CD4-positive, alpha-beta T cell treated with Interferon gamma for 1 hour (primary cell): ENCODE data around the gene C2orf92.
"Not testable (repeated sequence)": the region's sequence is repeated elsewhere in the genome, so short reads cannot be mapped to it uniquely, and the experiment has no call there.

Experiments used
- DNase-seq: peaks from one replicate; pipeline ENCODE4 v3.0.0-alpha.2; 2020

C2orf92 gene

DNA sequence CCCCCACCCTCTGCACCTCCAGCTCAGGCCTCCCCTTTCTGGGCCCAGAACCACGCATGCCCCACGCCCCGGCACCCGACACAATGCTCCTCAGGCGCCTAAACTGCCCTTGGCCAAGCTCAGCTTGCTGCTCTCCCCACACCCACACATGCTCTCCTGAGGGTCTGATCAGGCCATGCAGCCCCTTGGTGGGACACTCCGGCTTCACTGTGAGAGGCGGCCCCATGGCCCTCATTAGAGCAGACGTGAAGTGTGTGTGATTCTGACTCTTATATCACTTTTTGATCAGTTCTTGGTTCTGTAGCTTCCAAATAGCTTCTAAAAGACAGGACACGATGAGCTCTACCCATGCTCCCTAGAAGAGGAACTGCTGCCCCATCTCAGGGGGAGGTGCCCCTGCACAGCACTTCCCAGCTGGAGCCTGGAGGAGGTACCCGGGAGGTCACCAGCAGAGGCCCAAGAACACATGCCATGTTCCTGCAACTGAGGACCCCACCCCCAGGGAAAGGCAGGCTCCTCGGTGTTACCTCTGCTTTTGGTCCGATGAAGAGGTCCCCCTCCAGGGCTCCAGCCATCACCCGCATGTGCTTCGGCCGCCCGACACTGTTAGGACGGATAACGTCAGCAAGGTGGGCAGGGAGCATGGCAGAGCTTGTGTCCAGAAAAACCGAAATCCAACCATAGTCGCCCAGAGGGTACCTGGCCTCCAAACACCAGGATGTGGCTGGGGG is 9.3 kb upstream of the C2orf92 start:
- no peak for DNase-seq

DNA sequence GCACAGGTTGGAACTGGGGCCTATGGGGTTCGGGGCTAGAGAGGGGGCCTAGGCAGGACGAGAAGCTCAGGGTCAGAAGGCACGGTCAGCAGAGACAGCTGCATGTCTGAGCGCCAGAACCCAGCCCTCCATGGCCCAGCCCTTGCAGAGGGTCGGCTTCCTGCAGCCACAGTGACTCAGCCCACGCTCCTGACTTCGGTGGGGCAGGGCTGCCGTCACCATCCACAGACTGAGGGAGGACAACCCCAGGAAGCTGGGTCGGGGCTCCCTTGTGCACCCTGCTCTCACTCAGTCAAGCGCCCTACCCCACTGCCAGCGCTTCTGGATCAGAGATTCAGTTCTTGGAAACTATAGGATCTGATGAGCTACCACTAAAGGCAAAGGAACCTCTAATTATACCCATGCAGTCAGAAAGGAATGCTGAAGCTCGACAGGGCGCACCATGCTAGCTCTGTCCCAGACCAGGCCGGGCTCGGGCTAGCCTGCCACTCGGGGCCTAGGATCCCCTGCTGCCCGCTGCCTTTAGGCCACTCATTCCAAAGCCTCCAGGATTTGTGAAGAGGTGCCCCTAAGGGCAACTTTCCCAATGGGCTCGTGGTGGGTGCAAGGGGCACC is 8.6 kb upstream of the C2orf92 start:
- no peak for DNase-seq

DNA sequence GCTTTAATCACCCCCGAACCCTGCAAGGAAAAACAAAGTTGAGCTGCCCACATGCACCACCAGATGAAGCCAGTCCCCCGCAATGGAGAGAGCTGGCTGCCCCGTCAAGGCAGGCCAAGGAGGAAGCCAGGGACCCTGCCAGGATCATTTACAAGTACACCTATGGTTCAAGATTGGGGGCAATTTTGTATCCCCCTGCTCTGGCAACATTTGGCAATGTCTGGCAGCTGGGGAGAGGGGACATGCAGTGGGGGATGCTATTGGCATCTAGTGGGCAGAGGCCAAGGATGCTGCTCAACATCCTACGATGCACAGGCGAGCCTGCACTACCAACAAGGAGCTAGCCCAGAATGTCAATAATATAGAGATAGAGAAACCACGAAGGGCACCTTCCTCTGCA is 7.6 kb upstream of the C2orf92 start:
- no peak for DNase-seq

DNA sequence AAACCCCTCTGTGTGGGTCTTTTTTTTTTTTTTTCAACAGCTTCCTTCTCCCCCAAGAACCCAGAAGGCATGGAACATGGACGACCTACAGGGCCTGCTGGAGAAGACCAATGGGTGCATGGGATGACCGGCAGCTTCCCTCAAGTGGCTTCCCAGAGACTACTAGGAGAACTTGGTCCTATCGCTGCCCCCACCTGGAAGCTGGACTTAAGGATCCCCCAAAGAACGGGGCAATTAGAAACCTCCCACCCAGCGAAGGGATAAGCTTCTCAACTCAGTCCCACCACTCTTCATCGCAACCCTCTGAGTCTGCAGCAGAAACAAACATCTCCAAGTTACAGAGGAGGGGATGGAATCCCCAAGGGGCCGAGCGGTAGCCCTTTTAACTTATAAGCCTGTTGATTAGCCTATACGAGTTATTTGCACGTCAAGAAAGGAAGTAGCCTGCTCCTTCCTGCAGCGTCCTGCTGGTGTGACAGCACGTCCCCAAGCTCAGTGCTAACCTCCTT is 7.1 kb upstream of the C2orf92 start:
- no peak for DNase-seq

DNA sequence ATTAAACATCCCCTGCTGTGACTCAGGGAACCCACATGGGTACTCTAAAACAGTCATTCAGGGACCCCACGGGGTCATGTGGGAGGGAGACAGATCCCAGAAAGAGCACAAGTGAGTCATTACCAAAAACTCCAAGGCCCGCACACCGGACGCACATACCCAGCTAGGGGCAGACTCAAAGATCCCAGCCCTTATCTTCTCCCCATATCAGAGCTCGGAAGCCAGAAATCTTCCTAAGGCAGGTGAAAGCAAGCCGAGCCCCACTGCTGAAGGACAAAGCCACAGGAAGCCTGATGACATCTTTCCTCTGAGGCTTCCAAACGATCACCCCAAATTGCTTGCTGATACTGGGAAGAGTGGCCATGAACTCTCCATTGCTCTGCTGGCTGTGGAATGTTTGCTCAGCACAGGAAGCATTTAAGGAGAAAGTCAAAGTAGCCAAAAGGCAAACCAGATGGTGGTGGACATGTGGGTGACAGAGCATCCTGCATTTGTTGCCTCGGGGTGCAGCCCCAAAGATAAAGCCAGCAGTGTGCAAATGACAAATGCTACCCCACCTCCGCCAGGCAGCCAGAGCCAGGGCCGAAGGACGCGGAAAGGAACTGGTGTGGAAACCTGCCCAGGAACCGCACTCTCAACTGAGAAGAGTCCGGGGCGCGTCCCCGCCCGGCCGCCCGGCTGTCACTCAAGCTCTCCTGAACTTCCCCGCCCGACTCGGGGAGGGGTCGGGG is 6.5 kb upstream of the C2orf92 start:
- DNase-seq, result peak; percentile 67

DNA sequence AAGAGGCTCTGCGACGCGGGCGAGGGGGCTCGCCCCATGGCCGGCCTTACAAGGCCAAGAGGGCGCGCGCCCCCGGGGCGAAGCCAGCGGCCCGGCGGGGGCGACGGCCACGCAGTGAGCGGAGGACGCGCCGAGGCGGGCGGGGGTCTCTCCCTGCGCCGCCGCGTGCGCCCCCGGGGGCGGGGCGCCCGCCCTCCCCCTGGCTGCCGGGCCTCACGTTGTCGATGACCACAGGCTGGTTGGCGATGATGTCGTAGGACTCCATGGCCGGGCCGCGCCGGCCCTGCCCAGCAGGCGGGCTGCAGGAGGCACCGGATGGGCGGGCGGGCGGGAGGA is 5.9 kb upstream of the C2orf92 start:
- DNase-seq, result no peak

DNA sequence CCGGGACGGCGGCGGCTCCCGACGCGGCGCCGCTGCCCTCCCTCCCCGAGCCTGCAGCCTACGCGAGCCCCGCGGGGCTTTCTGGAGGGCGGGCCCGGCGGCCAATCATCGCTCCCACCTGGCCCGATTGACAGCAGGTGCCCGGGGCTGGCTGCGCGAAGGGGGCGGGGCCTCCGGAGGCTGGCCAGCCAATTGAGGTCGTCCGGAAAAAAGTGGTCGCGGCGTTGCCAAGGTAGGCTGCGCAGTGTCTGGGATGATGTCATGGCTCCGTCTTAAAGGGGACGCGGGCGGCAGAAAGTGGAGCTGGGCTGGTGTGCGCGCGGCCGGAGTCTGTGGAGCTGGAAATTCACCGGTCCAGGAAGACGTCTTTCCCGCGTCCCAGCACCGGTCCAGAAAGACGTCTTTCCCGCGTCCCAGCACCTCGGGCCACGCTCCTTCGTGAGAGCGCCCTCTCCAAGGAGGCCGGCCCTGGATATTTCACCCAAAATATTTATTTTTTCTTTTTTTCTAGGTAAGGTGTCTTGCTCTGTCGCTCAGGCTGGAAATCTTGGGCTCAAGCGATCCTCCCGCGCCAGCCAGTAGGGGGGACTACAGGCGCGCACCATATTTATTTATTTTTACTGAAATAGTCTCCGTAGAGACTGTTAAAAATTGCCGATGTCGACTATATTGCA is 5.4 kb upstream of the C2orf92 start, which contains the start of gene ACTR1B:
Gene ACTR1B (minus strand): TSS at position 83 of the 674 bp plus-strand sequence. CDS start 154 bp downstream, outside the sequence.
- DNase-seq, result peak; percentile 99

DNA sequence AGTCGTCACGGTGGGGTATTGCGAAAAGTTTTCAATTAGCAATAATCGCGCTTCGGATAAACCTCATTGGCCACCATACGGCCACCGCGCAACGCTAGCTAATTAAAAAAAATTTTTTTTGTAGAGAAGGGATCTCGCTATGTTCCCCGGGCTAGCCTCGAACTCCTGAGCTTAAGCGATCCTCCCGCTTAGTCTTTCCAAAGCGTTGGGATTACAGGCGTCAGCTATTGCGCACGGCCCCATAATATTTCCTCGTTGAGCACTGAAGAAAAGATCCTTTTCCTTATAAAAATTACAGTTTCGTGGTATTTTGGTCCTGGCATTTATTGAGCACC is 4.9 kb upstream of the C2orf92 start:
- DNase-seq, result no peak

DNA sequence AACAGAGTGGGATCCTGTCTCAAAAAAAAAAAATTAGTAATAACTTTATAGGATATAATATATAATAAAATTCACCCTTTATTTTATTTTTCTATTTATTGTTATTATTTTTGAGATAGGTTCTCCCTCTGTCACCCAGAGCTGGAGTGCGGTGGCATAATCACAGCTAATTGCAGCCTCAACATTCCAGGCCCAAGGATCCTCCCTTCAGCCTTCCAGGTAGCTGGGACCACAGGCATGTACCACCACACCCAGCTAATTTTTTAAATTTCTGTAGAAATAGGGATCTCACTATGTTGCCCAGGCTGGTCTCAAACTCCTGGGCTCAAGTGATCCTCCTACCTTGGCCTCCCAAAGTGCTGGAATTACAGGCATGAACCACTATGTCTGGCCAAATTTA is 958 bp downstream of the C2orf92 start:
- no peak for DNase-seq

DNA sequence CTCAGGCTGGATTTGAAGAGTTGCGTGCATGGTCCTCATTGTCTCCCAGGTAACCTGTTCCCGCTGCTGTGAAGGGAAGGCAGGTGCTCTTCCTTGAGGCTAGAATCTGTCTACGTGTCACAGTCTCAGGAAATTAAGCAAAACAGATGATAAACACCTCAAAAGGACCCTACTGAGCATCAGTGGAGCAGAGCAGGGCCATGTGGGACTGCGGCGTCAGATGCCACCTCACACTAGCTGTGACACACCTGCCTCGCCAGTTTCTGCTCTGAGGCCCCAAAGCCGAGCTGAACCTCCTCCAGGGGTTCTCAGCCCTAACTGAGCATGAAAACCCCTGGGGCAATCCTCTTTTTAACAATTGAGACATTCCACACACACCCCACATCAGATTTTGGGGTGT is 2.0 kb downstream of the C2orf92 start:
- no peak for DNase-seq

DNA sequence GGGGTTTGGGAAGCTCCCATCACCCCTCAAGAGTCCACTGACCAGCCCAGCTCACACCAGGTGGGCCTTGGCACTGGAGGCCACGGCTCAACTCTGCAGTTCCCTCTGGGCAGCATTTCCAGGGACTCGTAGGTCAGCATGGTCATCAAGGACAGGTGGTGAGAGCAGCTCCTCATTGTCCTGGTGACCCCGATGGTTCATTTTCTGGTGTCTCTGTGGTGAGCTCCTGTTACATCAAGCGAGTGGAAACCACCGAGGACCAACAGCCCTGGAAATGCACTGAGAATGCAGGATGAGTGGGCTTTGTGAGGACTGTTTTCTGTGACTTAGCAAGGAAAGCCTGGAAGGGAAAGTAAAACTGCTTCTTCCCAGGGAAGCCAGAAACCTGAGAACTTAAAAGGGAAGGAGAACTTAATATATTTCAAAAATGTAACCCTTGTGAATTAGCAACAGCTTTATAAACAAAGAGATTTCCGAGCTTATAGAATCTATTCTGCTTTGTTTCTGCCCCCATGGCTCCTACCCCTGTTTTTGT is 3.2 kb downstream of the C2orf92 start:
- DNase-seq, result not testable (repeated sequence)

DNA sequence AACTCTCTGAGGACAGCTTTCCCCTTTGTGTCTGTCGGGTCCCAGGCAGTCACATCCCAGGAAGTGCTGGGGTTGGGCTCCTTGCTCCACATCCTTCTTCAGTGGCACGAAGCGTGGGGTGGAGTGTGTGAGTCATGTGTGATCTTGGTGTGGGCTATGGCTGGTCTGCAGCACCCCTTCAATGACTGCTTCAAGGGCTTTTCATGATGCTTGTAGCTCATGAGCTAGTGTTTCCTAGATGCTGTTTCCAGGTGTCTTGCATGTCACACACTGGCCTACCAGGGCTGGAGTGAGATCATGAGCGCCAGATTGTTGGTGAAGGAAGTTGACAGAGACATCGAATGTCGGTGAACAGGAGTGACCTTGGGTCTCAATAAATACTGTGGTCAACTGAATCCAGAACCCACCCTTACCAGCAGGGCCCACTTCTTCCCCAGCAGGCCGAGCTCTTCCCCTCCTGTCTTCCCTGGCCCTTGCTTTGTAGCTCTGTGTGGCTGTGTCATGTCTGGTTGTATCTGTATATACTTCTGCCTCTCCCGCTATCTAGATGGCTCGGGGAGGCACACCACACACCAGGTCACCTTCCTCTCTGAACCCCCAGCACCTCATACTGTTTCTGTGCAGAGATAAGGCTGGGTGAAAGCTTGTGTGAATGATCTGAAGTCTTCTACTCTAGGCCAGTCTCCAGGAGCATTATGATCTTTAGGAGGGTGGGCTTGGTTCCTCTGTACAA is 3.8 kb downstream of the C2orf92 start:
- no peak for DNase-seq

DNA sequence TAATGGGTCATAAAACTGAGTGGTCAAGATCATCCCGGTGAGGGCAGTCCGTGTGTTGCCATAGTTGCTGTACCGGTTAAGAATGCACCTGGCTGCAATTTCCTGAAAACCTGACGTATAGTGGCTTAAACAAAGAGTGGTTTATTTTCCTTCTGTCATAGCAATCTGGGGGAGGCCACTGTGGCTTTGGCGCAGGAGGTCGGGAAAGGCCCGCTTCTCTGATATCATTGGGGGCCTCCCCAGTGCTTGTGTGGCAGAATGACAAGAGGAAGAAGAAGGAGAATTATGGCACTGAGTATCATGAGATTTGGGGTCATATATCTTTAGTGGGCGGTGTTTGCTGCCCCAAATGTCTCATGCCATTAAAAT is 4.4 kb downstream of the C2orf92 start:
- no peak for DNase-seq

DNA sequence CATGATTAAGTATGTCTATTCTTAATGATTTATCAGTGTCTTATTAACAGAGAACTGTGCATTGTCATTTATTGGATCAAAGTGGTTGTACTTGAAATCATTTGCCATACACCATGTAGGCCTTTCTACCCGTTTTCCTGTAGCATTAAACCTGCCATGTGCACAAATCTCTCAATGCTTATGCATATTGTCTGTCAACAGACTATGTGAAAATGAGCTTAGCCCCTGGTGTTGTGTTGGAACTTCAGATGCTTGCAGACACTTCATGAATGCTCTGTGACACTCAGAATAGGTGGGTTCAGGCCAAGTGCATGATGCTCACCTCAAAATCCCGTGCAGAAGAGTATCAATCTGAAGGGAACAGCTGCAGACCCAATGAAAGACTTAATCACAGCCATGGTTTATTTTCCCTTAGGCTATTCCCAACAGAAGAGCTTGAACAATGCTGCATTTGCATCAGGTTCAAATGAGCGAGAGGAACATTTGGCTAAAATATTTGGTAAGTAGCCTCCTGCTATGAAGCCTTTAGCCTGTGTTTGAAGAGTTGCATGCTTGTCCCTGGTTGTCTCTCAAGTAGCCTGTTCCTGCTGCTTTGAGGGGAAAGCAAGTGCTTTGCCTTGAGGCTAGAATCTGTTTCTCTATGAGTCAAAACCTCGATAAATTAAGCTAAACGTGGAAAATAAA is 6.1 kb downstream of the C2orf92 start:
- DNase-seq, result no peak

DNA sequence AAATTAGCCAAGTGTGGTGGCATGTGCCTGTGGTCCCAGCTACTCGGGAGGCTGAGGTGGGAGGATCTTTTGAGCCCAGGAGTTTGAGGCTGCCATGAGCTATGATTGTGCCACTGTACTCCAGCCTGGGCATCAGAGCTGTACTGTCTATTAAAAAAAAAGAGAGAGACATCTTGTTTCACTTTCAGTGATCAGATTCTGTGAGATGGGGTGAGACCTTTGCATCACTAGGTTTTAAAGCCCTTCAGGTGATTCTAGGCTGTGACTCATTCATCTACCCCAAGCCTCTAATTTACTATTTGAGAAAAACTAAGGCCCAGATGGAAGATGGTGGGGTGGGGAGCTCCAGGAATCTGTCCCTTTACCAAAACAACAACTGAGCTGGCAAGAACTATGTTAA is 7.1 kb downstream of the C2orf92 start:
- DNase-seq, result no peak

DNA sequence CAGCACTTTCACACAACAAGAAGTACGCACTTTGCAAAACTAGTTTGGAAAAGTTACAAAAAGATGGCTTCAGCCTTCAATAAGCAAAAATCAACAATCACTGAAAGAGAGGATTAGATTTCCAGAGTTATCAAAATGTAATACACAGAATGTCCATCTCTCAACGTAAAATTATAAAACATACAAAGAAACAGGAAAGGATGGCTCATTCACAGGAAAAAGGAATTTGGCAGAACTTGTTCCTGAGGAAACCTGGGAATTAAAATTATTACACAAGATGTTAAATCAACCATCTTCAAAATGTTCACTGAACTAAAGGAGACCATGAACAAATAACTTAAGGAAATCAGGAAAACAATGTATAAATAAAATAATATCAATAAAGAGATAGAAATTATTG is 8.0 kb downstream of the C2orf92 start:
- DNase-seq, result no peak

DNA sequence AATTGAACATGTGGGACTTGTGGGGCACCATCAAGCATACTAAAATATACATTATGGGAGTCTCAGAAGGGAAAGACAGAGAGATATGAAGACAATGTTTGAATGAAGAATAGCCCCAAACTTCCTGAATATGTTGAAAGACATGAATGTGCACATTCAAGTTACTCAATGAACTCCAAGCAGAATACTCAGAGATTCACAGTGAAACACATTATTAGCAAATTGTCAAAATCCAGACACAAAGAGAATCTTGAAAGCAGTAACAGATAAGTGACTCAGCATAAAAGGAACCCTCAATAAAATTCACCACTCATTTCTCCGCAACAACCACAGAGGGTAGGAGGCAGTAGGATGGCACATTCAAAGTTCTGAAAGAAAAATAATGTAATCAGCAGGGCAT is 8.8 kb downstream of the C2orf92 start:
- no peak for DNase-seq

DNA sequence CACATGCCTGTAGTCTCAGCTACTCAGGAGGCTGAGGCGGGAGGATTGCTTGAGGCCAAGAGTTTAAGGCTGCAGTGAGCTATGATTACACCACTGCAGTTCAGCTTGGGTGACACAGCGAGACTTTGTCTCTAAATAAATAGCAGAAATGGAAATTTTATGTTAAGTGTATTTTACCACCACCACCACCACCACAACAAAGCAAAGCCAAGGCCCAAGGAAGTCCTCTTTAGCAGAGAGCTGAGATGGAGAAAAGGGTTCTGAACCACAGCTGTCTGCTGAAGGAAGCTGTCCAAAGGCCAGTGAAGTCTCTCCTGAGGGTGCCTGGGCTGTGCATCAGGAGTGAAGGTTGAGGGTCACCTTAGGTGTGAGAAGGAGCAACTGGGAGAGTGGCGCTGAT is 17.7 kb downstream of the C2orf92 start:
- DNase-seq, result not testable (repeated sequence)

DNA sequence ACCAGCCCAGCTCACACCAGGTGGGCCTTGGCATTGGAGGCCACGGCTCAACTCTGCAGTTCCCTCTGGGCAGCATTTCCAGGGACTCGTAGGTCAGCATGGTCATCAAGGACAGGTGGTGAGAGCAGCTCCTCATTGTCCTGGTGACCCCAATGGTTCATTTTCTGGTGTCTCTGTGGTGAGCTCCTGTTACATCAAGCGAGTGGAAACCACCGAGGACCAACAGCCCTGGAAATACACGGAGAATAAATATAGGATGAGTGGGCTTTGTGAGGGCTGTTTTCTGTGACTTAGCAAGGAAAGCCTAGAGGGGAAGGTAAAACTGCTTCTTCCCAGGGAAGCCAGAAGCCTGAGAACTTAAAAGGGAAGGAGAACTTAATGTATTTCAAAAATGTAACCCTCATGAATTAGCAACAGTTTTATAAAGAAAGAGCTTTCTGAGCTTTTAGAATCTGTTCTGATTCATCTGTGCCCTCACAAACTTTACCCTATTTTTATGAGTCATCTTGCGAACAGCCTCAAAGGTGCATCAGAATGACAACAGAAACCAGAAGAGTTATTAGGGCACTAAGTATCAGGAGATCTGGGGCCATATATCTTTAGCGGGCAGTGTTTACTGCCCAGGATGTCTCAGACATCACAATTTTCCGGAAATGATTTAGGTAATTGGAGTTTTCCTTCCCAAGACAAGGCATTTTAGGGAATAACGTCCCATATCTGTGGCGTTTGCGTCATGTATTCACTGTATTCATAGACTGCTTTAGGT is 18.7 kb downstream of the C2orf92 start:
- DNase-seq, result no peak

DNA sequence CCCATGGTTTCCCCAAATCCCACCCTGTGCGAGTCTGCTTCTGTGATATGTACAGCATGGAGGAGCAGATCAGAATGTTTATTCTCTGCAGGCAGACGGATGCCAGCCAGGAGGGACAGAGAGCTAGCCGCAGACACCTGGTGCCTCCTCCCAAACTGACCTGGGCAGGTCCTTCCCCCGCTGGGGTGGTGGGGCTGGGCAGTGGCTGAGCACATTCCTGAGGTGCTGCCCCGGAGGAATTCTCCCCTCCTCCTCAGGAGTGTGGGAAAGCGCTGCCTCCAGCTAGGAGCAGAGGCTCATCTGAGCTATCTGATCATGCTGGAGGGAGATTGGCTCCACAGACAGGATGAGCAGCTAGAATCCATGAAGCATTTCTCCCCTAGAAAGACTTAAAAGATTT is 21.7 kb downstream of the C2orf92 start:
- DNase-seq, result no peak

DNA sequence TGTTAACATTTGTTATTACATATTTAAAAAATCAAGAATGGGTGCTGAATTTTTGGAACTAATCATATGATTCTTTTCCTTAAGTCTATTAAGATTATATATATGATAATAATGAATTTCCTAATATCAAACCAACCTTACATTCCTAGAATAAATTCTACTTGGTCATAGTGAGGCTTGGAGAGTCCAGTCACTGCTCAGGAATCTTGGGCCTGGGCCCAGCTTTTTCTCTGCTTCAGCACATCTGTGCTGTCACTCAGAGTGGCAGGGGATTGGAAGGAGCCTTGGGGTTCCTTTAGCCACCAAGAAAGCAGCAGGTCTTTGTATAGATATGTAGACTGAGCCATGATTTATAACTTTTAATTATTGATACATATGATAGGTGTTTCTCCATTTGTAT is 24.0 kb downstream of the C2orf92 start:
- no peak for DNase-seq
